Measurements from ENCODE around the gene RNF152.

Gene RNF152

DNA sequence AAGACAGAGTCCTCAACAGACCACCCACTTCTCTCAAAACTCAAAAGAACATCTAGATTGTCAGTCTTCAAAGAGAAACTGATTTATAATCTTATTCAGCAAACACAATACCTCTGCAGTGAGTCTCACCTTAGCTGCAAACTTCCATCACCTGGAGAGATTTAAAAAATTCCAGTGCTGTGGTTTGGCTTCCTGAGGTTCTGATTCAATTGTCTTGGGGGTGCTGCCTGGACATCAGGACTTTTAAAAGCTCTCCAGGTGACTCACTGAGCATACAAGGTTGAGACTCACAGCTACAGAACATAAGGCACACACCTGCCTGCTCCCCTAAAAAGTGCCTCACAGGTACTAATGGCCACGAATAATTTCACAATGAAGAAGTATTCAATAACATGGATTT is 40.3 kb downstream of the RNF152 start:
- DNase-seq = no peak

- DNase-seq = no peak
These were observed 40.8 kb downstream of the RNF152 start for GRCh38 chr18:61851940-61852451.

DNA sequence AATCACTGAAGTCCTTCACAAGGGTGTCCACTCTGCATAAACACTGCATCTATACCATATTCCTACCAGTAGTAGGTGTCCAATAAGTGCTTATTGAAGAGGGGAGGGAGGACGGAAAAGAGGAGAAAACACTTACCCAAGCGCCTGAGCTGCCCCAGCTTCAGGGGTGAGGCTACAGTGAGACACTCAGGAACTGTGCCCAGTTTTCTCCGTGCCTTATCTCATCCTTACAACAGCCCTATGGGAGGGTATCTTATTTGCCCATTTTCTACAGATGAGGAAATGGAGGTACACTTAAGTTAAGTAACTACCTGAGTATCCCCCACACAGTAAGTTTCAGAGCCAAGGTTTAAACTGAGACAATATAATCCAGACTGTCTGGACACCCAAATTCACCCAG is 41.5 kb downstream of the RNF152 start:
- DNase-seq = no peak

GRCh38 chr18:61850756-61851155 is 42.1 kb downstream of the RNF152 start:
- DNase-seq = no peak

DNA sequence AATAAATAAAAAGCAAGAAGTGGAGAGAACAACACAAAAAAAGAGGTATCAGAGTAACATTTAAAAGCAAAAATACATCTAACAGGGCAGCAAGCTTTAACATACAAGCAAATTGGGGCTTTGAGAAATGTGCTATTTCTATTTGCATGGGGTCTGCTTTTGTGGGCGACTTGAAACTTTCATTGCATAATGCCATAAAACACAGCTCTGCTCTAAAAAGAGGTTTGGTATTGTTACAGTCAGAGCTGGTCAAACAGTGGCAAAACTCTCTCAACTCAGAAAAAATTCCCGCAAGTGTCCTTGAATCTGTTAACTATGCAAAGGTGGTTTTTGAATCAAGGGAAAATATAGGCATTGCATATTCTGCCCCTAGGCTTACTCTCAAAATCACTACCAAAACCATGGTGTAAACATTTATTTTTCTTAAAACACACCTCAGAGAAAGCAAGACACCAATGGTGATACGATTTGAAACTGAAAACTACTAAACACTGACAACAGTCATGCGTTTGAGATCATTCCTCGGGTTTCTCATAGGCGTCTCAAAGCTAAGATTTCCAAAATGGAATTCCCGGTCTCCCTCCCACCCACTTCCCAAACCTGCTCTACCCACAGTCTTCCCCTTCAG is 45.5 kb downstream of the RNF152 start:
- DNase-seq = no peak

GRCh38 chr18:61845197-61845596 is 47.6 kb downstream of the RNF152 start:
- DNase-seq = no peak

DNA sequence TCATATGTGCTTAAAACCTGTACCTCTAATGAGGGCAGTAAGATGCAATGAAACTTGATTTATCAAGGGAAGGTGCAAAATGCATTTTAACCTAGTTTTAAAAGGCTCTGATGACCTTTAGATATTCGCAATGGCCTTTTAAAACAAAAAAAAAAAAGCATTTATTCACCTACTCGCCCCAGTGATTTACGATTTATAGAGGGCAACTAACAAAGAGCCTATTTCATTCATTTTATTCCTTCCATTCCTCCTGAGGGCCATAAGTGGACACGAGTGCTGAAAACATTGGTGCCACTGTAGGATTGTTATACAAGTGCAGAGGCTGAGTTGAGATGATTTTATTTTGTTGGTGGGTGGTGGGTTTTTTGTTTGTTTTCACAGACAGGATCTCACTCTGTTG is 48.1 kb downstream of the RNF152 start:
- DNase-seq = no peak

DNA sequence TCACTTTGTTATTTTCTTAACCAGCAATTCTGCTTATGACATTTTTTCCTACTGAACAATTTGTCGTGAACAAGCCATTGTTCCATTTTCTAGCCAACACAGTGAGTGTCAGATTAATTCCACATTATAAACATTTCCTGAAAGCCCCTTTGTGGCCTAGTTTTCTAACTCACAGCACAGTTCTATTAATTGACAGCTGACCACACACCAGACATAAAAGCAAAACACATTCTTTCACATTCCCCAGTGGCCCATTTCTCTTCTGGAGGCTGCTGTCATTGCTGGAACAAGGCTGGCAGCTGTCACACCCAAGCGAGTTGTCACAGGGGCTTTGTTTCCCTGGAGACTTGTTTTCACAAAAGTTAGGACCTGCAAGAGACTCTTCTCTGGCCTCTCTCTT is 50.7 kb downstream of the RNF152 start:
- DNase-seq = no peak

DNA sequence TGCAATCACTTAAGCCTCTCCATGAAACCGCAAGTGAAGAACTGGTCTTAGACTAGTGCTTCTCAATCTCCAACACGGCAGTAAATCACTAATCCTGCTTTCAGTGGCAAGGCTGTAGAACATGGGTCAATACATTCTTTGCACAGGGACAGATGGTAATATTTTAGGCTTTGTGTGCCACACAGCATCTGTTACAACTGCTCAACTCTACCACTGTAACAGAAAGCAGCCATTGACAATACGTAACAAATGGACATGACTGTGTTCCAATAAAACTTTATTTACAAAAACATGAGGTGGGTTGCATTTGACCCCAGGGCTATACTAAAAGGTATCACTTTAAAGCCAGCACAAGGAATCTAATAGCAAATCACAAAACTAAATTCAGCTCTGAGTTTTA is 51.1 kb downstream of the RNF152 start:
- DNase-seq = no peak

GRCh38 chr18:61840324-61840723 is 52.5 kb downstream of the RNF152 start:
- no peak for DNase-seq

- no peak for DNase-seq
These were observed 54.3 kb downstream of the RNF152 start for GRCh38 chr18:61838521-61838920.

GRCh38 chr18:61833978-61834377 is 58.8 kb downstream of the RNF152 start:
- DNase-seq = no peak

GRCh38 chr18:61833387-61833786 is 59.4 kb downstream of the RNF152 start:
- DNase-seq = no peak

- DNase-seq = no peak
These were observed 59.9 kb downstream of the RNF152 start for GRCh38 chr18:61832858-61833257.

- DNase-seq = no peak
These were observed 61.7 kb downstream of the RNF152 start for GRCh38 chr18:61831071-61831470.

GRCh38 chr18:61829108-61829507 is 63.7 kb downstream of the RNF152 start:
- no peak for DNase-seq

DNA sequence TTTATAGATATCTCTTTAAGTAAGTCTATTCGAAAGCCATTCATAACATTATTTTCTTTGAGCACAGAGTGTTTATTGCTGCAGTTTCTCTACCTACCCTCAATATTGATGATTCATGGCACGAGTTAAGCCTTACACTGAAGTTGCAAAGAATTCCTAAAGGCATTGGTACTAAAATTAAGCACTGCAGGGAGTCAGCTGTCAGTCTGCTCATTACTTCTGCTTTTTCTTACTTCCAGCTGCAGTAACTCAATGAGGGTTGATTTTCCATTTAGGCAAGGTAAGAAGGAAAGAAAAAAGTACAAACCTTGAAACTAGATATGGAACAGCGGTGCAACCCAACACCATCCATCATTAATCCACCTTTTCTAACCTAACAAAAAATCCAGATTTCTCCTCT is 65.2 kb downstream of the RNF152 start:
- no peak for DNase-seq

GRCh38 chr18:61825386-61825785 is 67.4 kb downstream of the RNF152 start:
- no peak for DNase-seq

- no peak for DNase-seq
These were observed 68.0 kb downstream of the RNF152 start for GRCh38 chr18:61824733-61825363.

DNA sequence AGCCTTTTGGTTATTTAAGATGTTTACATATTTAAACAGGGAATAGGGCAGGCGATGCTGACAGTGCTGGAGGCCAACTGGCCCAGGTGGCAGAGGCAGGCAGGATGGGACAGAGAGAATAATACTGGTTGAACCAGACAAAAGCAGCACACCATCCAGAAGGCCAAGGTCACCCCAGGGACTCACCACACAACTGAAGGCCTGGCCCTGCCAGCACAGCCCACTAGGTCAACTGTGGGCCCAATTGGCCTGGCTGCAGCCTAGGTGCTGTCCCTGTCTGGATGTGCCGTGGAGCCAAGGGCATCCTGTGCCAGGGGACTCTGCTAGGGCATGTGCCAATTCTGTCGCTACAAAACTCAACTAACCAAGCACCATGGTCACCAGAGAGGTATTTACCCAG is 69.2 kb downstream of the RNF152 start:
- DNase-seq = no peak

GRCh38 chr18:61822879-61823278 is 69.9 kb downstream of the RNF152 start:
- no peak for DNase-seq

- DNase-seq = no peak
These were observed 71.1 kb downstream of the RNF152 start for GRCh38 chr18:61821748-61822147.

- no peak for DNase-seq
These were observed 71.9 kb downstream of the RNF152 start for GRCh38 chr18:61820882-61821281.

DNA sequence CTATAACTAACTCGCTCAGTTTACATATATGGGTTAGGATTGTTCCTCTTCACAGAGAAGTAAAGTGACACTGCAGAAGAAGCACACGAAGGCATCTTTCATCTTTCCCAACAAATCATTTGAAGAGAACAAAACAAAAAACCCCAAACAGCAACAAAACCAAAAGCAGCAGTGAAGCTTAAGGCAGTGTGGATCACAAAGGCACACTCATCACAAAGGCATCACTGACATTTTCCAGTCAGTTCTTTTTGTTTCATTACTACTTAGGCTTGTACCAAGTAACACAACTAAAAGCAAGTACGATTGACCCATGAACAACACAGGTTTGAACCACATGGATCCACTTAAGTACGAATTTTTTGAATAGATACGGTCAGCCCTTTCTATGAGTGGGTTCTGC is 75.7 kb downstream of the RNF152 start:
- DNase-seq = no peak

GRCh38 chr18:61815885-61816470 is 76.8 kb downstream of the RNF152 start:
- no peak for DNase-seq

Data from 8988T (cell line).